Type B pancreatic cell (in vitro differentiated cells): Measurements from ENCODE around the gene CBR4. TPM values are rescaled to one million over a fixed set of nuclear protein-coding genes. Genes with fewer than 3 reads are reported as not detected.

Source experiments
- DNase-seq: peaks from one replicate; pipeline ENCODE4 v3.0.0; 2021; ENCODE audit warnings: mixed read lengths; ENCODE audit not compliant: unreplicated experiment; ENCODE audit errors: extremely low spot score
- H3K27ac Mint-ChIP-seq: 2 replicates; pipeline ENCODE4 v1.8.0; 2021; ENCODE audit warnings: mild to moderate bottlenecking, mixed read lengths
- H3K27me3 Mint-ChIP-seq: 2 replicates; pipeline ENCODE4 v1.8.0; 2021; ENCODE audit warnings: mixed read lengths
- H3K36me3 Mint-ChIP-seq: 2 replicates; pipeline ENCODE4 v1.8.0; 2021; ENCODE audit warnings: mixed read lengths
- H3K4me1 Mint-ChIP-seq: one replicate; pipeline ENCODE4 v1.8.0; 2021; ENCODE audit warnings: mixed read lengths; ENCODE audit not compliant: unreplicated experiment
- H3K4me3 Mint-ChIP-seq: 2 replicates; pipeline ENCODE4 v1.8.0; 2021; ENCODE audit warnings: mild to moderate bottlenecking, mixed read lengths
- H3K9me3 Mint-ChIP-seq: 2 replicates; pipeline ENCODE4 v1.8.0; 2021; ENCODE audit warnings: mixed read lengths
- total RNA-seq: library from RNA; stranded (reverse); gene quantifications from 2 replicates; pipeline ENCODE4 v1.2.1, GENCODE V29; 2021; ENCODE audit warnings: low replicate concordance
- TF ChIP-seq, protein P1 (sequence below): fragments of 200-600 bp; sonication (generic); conservative IDR thresholded peaks from 2 replicates; pipeline ENCODE4 v1.5.0; 2021; ENCODE audit warnings: antibody characterized with exemption, mild to moderate bottlenecking

CBR4 gene
- total RNA-seq, 1 donor from 2014 or later: 42.6 TPM

DNA sequence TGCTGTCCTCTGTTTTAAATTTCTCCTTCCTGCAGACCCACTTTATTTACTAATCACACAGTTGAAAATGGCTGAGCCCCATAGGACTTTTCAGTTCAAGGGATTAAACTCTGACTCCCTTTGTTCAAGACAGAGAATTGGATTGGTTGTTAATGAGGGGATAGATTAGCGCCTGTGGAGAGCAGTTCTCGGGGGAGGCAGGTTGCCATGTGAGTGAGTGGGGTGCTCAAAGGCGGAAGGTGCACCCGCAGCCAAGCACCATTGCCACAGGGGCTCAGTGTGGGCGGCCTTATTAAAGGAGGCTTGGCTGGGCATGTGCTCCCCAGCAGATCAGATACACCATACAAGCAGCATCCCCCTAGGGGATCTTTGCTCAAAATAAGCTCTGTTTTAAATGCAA, 7.9 kb upstream of the CBR4 start:
- Mint-ChIP-seq H3K36me3 (no peaks in the 10 kb centered on the region), H3K4me3 (no peak overlapping the region), H3K9me3 (no peaks in the 10 kb centered on the region), H3K27me3 (no peaks in the 10 kb centered on the region), H3K4me1 (peaks cover 25% of the 10 kb centered on the region), H3K27ac (no peak overlapping the region)
- TF ChIP-seq, protein P1, sequence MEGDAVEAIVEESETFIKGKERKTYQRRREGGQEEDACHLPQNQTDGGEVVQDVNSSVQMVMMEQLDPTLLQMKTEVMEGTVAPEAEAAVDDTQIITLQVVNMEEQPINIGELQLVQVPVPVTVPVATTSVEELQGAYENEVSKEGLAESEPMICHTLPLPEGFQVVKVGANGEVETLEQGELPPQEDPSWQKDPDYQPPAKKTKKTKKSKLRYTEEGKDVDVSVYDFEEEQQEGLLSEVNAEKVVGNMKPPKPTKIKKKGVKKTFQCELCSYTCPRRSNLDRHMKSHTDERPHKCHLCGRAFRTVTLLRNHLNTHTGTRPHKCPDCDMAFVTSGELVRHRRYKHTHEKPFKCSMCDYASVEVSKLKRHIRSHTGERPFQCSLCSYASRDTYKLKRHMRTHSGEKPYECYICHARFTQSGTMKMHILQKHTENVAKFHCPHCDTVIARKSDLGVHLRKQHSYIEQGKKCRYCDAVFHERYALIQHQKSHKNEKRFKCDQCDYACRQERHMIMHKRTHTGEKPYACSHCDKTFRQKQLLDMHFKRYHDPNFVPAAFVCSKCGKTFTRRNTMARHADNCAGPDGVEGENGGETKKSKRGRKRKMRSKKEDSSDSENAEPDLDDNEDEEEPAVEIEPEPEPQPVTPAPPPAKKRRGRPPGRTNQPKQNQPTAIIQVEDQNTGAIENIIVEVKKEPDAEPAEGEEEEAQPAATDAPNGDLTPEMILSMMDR: no peak
- no peak for DNase-seq

DNA sequence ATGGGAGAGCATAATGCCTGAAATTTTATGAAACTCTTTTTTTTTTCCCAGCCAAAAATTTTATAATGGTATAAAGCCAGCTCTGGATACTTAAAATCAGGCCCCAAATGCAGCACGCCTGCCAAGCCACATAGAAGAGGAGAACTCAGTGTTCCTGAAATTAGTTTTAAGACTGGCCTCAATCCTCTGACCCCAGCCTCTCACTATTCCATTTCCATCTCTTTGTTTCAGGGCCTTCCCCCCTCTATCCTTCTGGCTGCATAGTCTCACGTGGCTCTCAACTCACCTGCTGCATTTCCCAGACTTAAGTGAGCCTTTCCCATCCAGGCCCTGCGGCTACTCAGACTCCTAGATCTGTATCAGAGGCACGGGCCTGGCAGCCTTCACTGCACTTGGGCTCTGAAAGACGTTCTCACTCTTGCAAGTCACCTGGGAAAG, 5.2 kb upstream of the CBR4 start:
- Mint-ChIP-seq H3K4me1 (peaks cover 25% of the 10 kb centered on the region), H3K36me3 (no peaks in the 10 kb centered on the region), H3K4me3 (peak overlapping the region; percentile 35), H3K27ac (peak overlapping the region; percentile 88), H3K9me3 (no peaks in the 10 kb centered on the region), H3K27me3 (no peaks in the 10 kb centered on the region)
- TF ChIP-seq, protein P1: no peak
- DNase-seq: no peak

DNA sequence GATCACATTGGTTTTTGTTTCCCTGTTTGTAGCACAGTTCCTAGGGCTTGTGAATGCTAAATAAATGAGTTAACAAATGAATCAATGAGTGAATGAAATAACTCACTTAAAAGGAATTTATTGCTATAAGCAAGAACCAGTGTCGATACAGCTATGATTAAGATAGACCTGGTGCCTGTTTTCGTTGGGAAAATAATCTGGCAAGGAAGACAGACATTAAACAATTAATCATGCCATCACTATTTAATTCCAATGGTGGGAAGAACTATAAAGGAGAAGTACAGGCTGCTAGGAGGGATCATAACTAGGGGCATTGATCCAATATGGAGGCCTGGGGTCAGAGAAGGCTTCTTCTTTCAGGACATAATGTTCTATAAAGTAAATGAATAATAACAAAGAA, 4.5 kb upstream of the CBR4 start:
- no peak overlapping the region for H3K4me3 Mint-ChIP-seq
- no peak for DNase-seq
- H3K9me3 Mint-ChIP-seq: no peaks in the 10 kb centered on the region
- no peaks in the 10 kb centered on the region for H3K27me3 Mint-ChIP-seq
- no peaks in the 10 kb centered on the region for H3K36me3 Mint-ChIP-seq
- TF ChIP-seq, protein P1: no peak
- H3K27ac Mint-ChIP-seq: peak overlapping the region; percentile 88
- H3K4me1 Mint-ChIP-seq: peaks cover 25% of the 10 kb centered on the region

DNA sequence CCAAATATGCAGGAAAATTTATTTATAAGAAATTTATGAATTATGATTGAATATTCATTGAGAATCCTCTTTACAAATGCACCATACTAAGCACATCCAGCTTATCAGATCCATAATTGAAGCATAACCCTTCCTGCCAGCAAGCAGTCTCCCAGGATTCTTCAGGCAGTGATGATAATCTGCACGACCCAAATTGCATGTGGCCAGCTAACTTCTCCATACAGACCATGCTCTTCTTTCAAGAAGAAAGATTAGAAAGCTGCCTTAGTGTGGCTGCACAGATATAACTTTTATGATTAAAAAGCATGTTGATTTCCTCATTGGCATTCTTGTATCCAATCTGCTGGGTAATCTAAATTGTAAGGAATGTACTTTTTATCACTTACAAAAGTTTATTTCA, 3.3 kb upstream of the CBR4 start:
- no peak for DNase-seq
- no peaks in the 10 kb centered on the region for H3K36me3 Mint-ChIP-seq
- H3K4me1 Mint-ChIP-seq: peaks cover 33% of the 10 kb centered on the region
- TF ChIP-seq, protein P1: no peak
- no peak overlapping the region for H3K27ac Mint-ChIP-seq
- H3K4me3 Mint-ChIP-seq: no peak overlapping the region
- no peaks in the 10 kb centered on the region for H3K27me3 Mint-ChIP-seq
- no peaks in the 10 kb centered on the region for H3K9me3 Mint-ChIP-seq

DNA sequence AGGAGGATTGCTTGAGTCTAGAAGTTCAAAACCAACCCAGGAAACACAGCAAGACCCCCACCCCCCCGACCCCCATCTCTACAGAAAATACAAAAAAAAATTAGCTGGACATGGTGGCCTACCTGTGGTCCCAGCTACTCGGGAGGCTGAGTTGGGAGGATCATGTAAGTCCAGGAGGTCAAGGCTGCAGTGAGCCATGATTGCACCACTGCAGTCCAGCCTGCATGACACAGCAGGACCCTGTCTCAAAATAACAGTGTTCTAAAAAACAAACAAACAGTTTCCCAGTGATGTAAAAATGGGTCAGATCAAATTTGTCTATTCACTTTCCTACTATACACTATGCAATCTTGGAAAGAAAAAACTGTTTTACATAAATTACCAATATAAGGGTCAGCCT, 2.0 kb upstream of the CBR4 start:
- Mint-ChIP-seq H3K27me3 (no peaks in the 10 kb centered on the region), H3K4me1 (peaks cover 36% of the 10 kb centered on the region), H3K36me3 (no peaks in the 10 kb centered on the region), H3K27ac (no peak overlapping the region), H3K9me3 (no peaks in the 10 kb centered on the region), H3K4me3 (no peak overlapping the region)
- TF ChIP-seq, protein P1: no peak
- DNase-seq: no peak
